Erythroblast (primary cell): ENCODE data around the gene PHF20.

Experiments
- GATA1 ChIP-seq: IDR thresholded peaks from 2 replicates; pipeline ENCODE4 v1.6.1; 2011; ENCODE audit warnings: low read depth, mild to moderate bottlenecking, control low read depth, low read length, moderate library complexity
- POLR2A ChIP-seq: IDR thresholded peaks from 2 replicates; pipeline ENCODE4 v1.6.1; 2011; ENCODE audit warnings: mild to moderate bottlenecking, low read length

- TF ChIP-seq POLR2A, result no peak
- TF ChIP-seq GATA1, result no peak
Observed at GRCh38 chr20:35903843-35904242, 132.0 kb downstream of the PHF20 start.
